H9 (cell line): ENCODE measurements around the gene PIP4K2B. TPM values are rescaled to one million over a fixed set of nuclear protein-coding genes. Genes with fewer than 3 reads are reported as not detected.

Experiments
- DNase-seq: peaks from one replicate; pipeline ENCODE4 v3.0.0-alpha.2; 2017
- H2AFZ ChIP-seq: one replicate; pipeline ENCODE4 v1.6.1; 2013; ENCODE audit warnings: mild to moderate bottlenecking, low read length, control low read depth, moderate library complexity
- H2AK5ac ChIP-seq: 2 replicates; pipeline ENCODE4 v1.6.1; 2013; ENCODE audit warnings: low read length, control low read depth, mixed read lengths; ENCODE audit not compliant: insufficient read length
- H2BK120ac ChIP-seq: one replicate; pipeline ENCODE4 v1.6.1; 2013; ENCODE audit warnings: low read depth, mild to moderate bottlenecking, low read length, control low read depth, inconsistent platforms; ENCODE audit not compliant: poor library complexity, severe bottlenecking
- H2BK12ac ChIP-seq: 2 replicates; pipeline ENCODE4 v1.6.1; 2013; ENCODE audit warnings: low read length, control low read depth, mixed read lengths, low read depth; ENCODE audit not compliant: insufficient read length
- H2BK15ac ChIP-seq: 2 replicates; pipeline ENCODE4 v1.6.1; 2013; ENCODE audit warnings: low read depth, low read length, control low read depth
- H2BK20ac ChIP-seq: one replicate; pipeline ENCODE4 v1.6.1; 2013; ENCODE audit warnings: low read depth, mild to moderate bottlenecking, low read length, control low read depth, inconsistent platforms; ENCODE audit not compliant: poor library complexity, severe bottlenecking
- H2BK5ac ChIP-seq: 2 replicates; pipeline ENCODE4 v1.6.1; 2013; ENCODE audit warnings: low read length, control low read depth, mixed read lengths; ENCODE audit not compliant: insufficient read length
- H3K14ac ChIP-seq: 2 replicates; pipeline ENCODE4 v1.6.1; 2013; ENCODE audit warnings: low read length, control low read depth; ENCODE audit not compliant: insufficient read depth
- H3K18ac ChIP-seq: 2 replicates; pipeline ENCODE4 v1.6.1; 2013; ENCODE audit warnings: low read depth, mild to moderate bottlenecking, mixed read lengths, low read length, control low read depth; ENCODE audit not compliant: insufficient read length
- H3K23ac ChIP-seq: 2 replicates; pipeline ENCODE4 v1.6.1; 2013; ENCODE audit warnings: low read length, control low read depth, mixed read lengths, low read depth; ENCODE audit not compliant: insufficient read length
- H3K23me2 ChIP-seq: 2 replicates; pipeline ENCODE4 v1.6.1; 2013; ENCODE audit warnings: low read depth, mild to moderate bottlenecking, mixed read lengths, low read length, control low read depth; ENCODE audit not compliant: insufficient read length, poor library complexity, severe bottlenecking
- H3K27ac ChIP-seq: 2 replicates; pipeline ENCODE4 v1.5.1; 2013; ENCODE audit warnings: low read length, control low read depth, mixed read lengths, low read depth; ENCODE audit not compliant: insufficient read length
- H3K27me3 ChIP-seq: 2 replicates; pipeline ENCODE4 v1.6.1; 2013; ENCODE audit warnings: low read length, control low read depth, inconsistent platforms; ENCODE audit not compliant: insufficient read depth
- H3K4ac ChIP-seq: 2 replicates; pipeline ENCODE4 v1.6.1; 2013; ENCODE audit warnings: low read depth, mild to moderate bottlenecking, control low read depth, inconsistent platforms, low read length, moderate library complexity
- H3K4me1 ChIP-seq: 2 replicates; pipeline ENCODE4 v1.6.1; 2013; ENCODE audit warnings: low read length, control low read depth, inconsistent platforms; ENCODE audit not compliant: insufficient read depth
- H3K4me2 ChIP-seq: 2 replicates; pipeline ENCODE4 v1.6.1; 2013; ENCODE audit warnings: low read length, control low read depth, mixed read lengths; ENCODE audit not compliant: insufficient read length, insufficient read depth
- H3K56ac ChIP-seq: 2 replicates; pipeline ENCODE4 v1.6.1; 2013; ENCODE audit warnings: low read depth, mild to moderate bottlenecking, mixed read lengths, low read length, control low read depth; ENCODE audit not compliant: insufficient read length
- H3K79me1 ChIP-seq: 2 replicates; pipeline ENCODE4 v1.6.1; 2013; ENCODE audit warnings: low read depth, mild to moderate bottlenecking, moderate library complexity, low read length, control low read depth, inconsistent platforms; ENCODE audit not compliant: insufficient read depth, poor library complexity, severe bottlenecking
- H3K79me2 ChIP-seq: 2 replicates; pipeline ENCODE4 v1.6.1; 2013; ENCODE audit warnings: low read length, control low read depth, inconsistent platforms; ENCODE audit not compliant: insufficient read depth
- H3K9ac ChIP-seq: 2 replicates; pipeline ENCODE4 v1.6.1; 2013; ENCODE audit warnings: low read length, control low read depth, mixed read lengths; ENCODE audit not compliant: insufficient read length; ENCODE audit errors: extremely low read depth
- H3K9me3 ChIP-seq: one replicate; pipeline ENCODE4 v1.6.1; 2013; ENCODE audit warnings: low read depth, low read length, inconsistent platforms; ENCODE audit not compliant: control insufficient read depth
- H3T11ph ChIP-seq: one replicate; pipeline ENCODE4 v1.6.1; 2013; ENCODE audit warnings: mild to moderate bottlenecking, low read length, control low read depth, inconsistent platforms
- H4K20me1 ChIP-seq: one replicate; pipeline ENCODE4 v1.6.1; 2013; ENCODE audit not compliant: control insufficient read depth, insufficient read length, insufficient read depth
- H4K5ac ChIP-seq: 2 replicates; pipeline ENCODE4 v1.6.1; 2013; ENCODE audit warnings: low read depth, mild to moderate bottlenecking, mixed read lengths, low read length, control low read depth; ENCODE audit not compliant: insufficient read length
- H4K8ac ChIP-seq: replicated peaks from 2 replicates; pipeline ENCODE4 v1.6.1; 2013; ENCODE audit warnings: low read length, control low read depth, mixed read lengths, low read depth; ENCODE audit not compliant: insufficient read length
- H4K91ac ChIP-seq: 2 replicates; pipeline ENCODE4 v1.6.1; 2013; ENCODE audit warnings: low read depth, mild to moderate bottlenecking, moderate library complexity, mixed read lengths, low read length, control low read depth; ENCODE audit not compliant: insufficient read length
- H3K27ac Mint-ChIP-seq, 3 experiments: 2 replicates in 2 of 3; 3 replicates in 1 of 3; pipeline ENCODE4 v1.8.0; 2020 to 2021; ENCODE audit warnings: mixed read lengths in 3 of 3, mild to moderate bottlenecking in 1 of 3, moderate library complexity in 1 of 3
- H3K27me3 Mint-ChIP-seq: 2 replicates; pipeline ENCODE4 v1.8.0; 2021; ENCODE audit warnings: low read depth, mild to moderate bottlenecking, moderate library complexity, mixed read lengths
- H3K36me3 Mint-ChIP-seq, 3 experiments: 2 replicates in 2 of 3; 3 replicates in 1 of 3; pipeline ENCODE4 v1.8.0; 2020 to 2021; ENCODE audit warnings: low read depth in 3 of 3, mixed read lengths in 3 of 3; ENCODE audit not compliant: insufficient read depth in 1 of 3
- H3K4me1 Mint-ChIP-seq, 2 experiments: 2 replicates each; pipeline ENCODE4 v1.8.0; 2020; ENCODE audit warnings: mixed read lengths in 2 of 2
- H3K4me3 Mint-ChIP-seq, 2 experiments: 2 replicates in 1 of 2; 3 replicates in 1 of 2; pipeline ENCODE4 v1.8.0; 2020 to 2021; ENCODE audit warnings: mild to moderate bottlenecking in 2 of 2, mixed read lengths in 2 of 2, moderate library complexity in 1 of 2
- H3K9me3 Mint-ChIP-seq, 2 experiments: 2 replicates in 1 of 2; 3 replicates in 1 of 2; pipeline ENCODE4 v1.8.0; 2020; ENCODE audit warnings: mild to moderate bottlenecking in 2 of 2, mixed read lengths in 2 of 2, moderate library complexity in 1 of 2
- WGBS: extraction: QIAGEN DNeasy Blood & Tissue Kit; methylation state at CpG from one replicate; pipeline ENCODE4 v1.1.7; 2013; ENCODE audit warnings: missing lambda C conversion rate, low lambda C conversion rate, mixed read lengths; ENCODE audit not compliant: insufficient read length; ENCODE audit errors: extremely low coverage; 5-methylcytosine and 5-hydroxymethylcytosine counted together
- total RNA-seq: library from RNA; stranded (reverse); gene quantifications from 2 replicates; pipeline ENCODE4 v1.2.1, GENCODE V29; 2021
- TF ChIP-seq, protein P1 (sequence below): fragments of 200-600 bp; sonication (generic); conservative IDR thresholded peaks from 3 replicates; pipeline ENCODE4 v1.8.0; 2021; ENCODE audit warnings: antibody characterized with exemption, mild to moderate bottlenecking

The PIP4K2B gene
- total RNA-seq, 1 experiment from 2014 or later: 61.9 TPM

DNA sequence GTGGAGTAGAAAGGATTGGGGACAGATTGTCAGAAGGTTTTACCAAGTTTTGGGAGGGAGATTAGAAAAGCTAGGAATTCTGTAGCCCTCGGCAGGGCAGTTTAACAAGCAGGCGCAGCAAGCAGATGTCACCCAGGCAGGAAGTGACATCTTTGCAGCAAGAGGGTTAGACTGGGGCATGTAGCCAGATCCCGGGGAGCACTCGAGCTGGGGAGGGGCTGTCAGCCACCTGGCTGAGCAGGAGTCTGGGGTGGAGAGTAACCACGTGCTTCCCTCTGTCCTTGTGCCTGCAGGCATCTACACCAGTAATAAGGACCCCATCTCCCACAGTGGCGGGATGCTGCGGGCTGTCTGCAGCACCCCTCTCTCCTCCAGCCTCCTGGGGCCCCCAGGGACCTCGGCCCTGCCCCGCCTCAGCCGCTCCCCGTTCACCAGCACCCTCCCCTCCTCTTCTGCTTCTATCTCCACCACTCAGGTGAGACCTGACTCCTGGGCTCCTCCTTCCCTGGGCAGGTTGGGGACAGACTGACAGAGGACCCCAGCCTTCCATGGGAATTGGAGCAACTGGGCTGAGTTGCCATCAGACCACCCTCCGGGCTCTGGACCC lies 82.1 kb downstream of the PIP4K2B start:
- H3K4me2 ChIP-seq: no peak overlapping the region
- no peak overlapping the region for H3K14ac ChIP-seq
- no peak overlapping the region for H3K9ac ChIP-seq
- H3K9me3 ChIP-seq: no peaks in the 10 kb centered on the region
- H3K36me3 Mint-ChIP-seq: peaks cover 8 to 15% (median 14%) of the 10 kb centered on the region in 3 experiments; a peak in 6 of 7 replicates
- no peaks in the 10 kb centered on the region for H3K79me1 ChIP-seq
- no peak overlapping the region for H2BK5ac ChIP-seq
- H2BK12ac ChIP-seq: no peak overlapping the region
- H3K18ac ChIP-seq: no peak overlapping the region
- DNase-seq: no peak
- no peak overlapping the region for H3T11ph ChIP-seq
- no peak overlapping the region for H3K27ac Mint-ChIP-seq
- no peak overlapping the region for H2AK5ac ChIP-seq
- no peak overlapping the region for H2BK20ac ChIP-seq
- no peak overlapping the region for H4K91ac ChIP-seq
- no peak overlapping the region for H3K23ac ChIP-seq
- peaks cover 34 to 61% of the 10 kb centered on the region in 2 experiments for H3K4me1 Mint-ChIP-seq
- no peaks in the 10 kb centered on the region for H3K9me3 Mint-ChIP-seq
- H3K4me1 ChIP-seq: peaks cover 3% of the 10 kb centered on the region; the same call in 1 of the 2 replicates
- no CpG with 5 or more reads among the region's 12 CpGs for WGBS
- H3K27ac ChIP-seq: no peak overlapping the region
- peaks cover 44% of the 10 kb centered on the region for H3K27me3 Mint-ChIP-seq
- TF ChIP-seq, protein P1, sequence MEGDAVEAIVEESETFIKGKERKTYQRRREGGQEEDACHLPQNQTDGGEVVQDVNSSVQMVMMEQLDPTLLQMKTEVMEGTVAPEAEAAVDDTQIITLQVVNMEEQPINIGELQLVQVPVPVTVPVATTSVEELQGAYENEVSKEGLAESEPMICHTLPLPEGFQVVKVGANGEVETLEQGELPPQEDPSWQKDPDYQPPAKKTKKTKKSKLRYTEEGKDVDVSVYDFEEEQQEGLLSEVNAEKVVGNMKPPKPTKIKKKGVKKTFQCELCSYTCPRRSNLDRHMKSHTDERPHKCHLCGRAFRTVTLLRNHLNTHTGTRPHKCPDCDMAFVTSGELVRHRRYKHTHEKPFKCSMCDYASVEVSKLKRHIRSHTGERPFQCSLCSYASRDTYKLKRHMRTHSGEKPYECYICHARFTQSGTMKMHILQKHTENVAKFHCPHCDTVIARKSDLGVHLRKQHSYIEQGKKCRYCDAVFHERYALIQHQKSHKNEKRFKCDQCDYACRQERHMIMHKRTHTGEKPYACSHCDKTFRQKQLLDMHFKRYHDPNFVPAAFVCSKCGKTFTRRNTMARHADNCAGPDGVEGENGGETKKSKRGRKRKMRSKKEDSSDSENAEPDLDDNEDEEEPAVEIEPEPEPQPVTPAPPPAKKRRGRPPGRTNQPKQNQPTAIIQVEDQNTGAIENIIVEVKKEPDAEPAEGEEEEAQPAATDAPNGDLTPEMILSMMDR: no peak
- peaks cover 3% of the 10 kb centered on the region for H3K23me2 ChIP-seq
- H4K8ac ChIP-seq: no peak overlapping the region
- H2BK120ac ChIP-seq: no peak overlapping the region
- peaks cover 3% of the 10 kb centered on the region for H4K20me1 ChIP-seq
- no peak overlapping the region for H2BK15ac ChIP-seq
- no peaks in the 10 kb centered on the region for H3K79me2 ChIP-seq
- no peak overlapping the region for H2AFZ ChIP-seq
- H3K4ac ChIP-seq: no peak overlapping the region
- H3K27me3 ChIP-seq: peaks cover 5% of the 10 kb centered on the region; the same call in 1 of the 2 replicates
- no peak overlapping the region for H3K56ac ChIP-seq
- no peak overlapping the region for H3K4me3 Mint-ChIP-seq
- H4K5ac ChIP-seq: no peak overlapping the region
